GM19043 (cell line): ENCODE data around the gene DTNB.

ENCODE experiments used
- ATAC-seq: cut with Tn5 transposase; IDR thresholded peaks from one replicate; pipeline ENCODE4 v1.9.1; 2021; ENCODE audit warnings: low read depth; ENCODE audit not compliant: unreplicated experiment

Gene DTNB

DNA sequence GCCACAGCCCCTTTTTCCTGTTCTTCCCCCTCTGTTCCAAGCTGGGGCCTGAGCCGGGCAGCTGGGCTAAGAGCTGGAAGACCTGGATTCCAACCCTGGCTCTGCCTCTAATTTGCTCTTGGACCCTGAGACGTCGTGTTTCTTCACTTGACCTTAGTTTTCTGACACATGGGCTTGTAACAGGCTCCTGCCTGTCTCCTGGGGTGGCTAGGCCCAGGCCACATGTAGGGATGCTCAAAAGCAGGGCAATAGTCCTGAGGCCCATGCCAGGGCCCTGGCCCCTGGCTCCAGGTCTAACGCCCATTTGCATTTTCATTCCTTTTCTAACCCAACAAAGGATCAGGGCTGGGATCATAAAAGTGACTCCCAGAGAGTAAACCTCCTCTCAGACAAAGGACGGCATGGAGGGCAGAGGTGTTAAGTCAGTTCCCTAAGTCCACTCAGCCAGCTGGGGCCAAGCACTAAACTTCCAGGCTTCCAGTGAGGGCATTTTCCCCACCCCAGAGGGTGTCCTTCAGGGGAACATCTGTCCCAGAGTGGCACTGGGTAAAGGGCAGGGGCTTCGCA is 315.0 kb downstream of the DTNB start:
- ATAC-seq = no peak

DNA sequence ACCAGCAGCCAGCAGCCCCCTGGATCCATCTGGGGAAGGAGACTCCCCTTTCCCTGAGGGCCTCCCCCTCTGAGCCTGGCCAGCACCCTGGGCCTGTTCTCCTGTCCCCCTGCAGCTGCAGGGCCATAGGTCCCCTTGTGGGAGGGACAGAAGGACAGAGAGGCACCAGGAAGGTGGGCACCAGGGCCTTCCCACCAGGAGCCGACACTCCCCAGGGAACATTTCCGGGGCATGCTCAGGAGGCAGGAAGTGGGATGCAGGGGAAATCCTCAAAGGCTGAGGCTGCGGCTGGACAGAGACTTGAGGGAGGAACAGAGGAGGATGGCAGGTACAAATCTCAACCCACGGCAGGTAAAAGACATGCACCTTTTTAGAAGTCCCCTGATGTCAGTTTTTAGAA is 317.3 kb downstream of the DTNB start:
- ATAC-seq = no peak

DNA sequence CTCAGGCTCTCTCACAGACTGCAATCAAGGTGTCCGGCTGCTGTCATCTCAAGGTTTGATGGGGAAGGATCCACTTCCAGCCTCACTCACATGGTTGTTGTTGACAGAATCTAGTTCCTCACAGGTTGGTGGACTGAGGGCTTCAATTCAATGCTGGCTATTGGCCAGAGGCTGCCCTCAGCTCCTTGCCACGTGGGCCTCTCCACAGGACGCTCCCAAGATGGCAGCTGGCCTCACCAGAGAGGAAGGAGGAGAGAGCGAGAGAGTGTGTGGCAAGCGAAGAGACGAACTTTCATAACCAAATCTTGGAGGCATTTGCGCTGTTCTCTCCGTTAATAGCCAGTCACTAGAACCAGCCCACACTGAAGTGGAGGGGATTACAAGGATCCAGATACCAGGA is 318.1 kb downstream of the DTNB start:
- ATAC-seq = no peak

DNA sequence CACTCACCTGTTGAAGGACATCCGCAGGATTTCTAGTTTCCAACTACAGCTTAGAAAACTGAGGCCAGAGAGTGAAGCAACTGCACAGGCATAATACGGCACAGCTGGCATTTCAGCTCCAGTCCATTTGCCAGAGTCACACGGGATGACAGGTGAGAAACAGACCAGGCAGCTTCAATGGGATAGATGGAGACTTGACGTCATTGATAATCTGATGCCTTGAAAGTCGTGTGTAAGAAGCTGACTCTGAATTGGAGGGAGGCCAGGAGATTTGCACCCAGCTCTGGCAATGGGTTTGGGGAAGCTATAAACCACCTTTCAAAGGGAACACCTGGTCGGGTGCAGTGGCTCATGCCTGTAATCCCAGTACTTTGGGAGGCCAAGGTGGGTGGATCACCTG is 319.3 kb downstream of the DTNB start:
- ATAC-seq = no peak

DNA sequence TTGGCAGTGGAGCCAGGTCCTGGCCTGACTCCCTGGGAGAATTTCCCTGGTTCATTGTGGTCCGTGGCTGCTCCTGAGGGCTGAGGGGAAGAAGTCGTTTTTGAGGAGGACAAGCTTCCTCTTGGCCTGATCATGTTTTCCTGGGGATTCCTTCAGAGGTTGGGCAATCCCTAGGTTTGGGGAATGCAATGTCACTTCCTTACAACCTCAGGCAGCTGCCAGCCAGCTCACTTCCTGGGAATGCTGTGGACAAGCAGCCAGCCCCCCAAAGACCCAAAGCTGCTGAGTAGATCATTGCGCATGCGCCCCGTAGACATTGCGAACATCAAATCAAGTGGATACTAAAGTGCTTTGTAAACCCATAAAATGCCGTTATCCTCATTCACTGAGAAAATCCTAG is 324.0 kb downstream of the DTNB start:
- no peak for ATAC-seq

DNA sequence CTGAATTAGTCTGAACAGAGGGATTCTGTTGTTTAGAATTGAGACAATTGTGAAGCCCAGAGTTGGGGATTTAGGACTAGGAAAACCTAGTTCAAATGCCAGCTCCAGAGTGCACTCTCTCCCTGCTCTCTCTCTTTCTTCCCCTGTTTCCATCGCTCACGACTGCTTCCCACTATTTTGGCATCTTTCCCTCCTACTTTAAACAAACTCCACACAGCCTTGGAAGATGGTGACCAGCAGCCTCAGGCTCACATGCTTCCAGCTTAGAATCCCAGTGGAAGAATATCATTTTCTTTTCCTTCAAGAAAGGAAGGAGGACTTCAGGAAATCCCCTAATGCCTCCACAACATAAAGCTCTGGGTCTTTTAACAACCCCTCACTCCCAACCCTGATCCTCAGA is 325.5 kb downstream of the DTNB start:
- ATAC-seq = no peak

DNA sequence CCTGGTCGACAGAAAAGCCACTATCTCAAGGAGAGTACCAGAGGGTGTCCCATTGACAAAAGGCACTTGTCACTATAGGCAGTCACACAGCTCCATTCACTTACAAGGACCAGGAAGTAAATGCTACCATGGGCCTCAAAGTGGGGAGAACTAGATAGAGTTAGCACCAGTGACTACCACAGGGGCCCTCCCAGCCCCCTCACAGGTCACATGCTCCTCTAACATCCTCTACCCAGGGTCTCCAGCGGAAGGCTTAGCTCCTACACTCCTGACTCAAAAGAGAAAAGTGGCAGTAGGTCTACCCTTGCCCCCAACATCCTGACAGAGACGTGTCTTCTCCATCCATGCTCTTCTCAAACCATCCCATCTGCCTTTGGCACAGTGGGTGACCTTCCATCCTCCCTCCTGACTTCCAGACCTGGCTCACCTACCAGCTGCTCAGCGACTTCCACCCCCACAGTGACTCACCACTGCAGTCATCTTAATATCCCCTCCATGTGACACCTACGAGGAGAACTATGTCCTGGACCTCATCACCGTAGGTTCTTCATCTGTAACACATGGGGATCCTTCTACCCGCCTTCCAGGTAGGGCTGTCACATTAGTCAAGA is 326.1 kb downstream of the DTNB start:
- no peak for ATAC-seq

DNA sequence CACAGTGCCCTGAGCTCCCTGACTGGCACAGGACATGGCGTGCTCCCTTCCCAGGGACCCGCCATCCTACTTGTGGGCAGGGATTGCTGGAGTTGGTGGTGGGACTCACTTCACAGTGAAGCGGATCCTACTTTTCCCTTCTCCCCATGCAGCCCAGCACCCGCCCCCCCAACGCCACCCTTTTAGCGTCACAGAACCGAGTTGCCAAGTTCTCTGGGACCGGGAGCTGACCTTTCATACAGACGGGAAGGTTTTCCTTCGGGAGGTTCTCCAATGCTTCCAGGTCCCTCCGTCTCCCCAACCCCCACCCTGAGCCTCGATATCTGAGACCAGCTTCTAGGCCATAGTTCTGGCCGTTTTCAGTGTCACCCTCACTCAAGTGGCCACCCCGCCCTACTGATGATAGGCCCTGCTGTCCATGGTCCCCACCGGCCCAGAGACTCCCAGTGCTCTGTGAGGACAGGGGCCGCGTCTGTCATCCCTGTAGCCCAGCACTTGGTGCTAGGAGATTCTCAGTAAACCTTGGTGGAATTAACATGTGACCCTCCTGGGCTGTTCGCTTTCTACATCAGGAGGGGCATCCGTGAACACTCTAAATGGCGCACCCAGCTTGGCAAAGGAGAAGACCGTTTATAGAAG is 330.1 kb downstream of the DTNB start:
- no peak for ATAC-seq

DNA sequence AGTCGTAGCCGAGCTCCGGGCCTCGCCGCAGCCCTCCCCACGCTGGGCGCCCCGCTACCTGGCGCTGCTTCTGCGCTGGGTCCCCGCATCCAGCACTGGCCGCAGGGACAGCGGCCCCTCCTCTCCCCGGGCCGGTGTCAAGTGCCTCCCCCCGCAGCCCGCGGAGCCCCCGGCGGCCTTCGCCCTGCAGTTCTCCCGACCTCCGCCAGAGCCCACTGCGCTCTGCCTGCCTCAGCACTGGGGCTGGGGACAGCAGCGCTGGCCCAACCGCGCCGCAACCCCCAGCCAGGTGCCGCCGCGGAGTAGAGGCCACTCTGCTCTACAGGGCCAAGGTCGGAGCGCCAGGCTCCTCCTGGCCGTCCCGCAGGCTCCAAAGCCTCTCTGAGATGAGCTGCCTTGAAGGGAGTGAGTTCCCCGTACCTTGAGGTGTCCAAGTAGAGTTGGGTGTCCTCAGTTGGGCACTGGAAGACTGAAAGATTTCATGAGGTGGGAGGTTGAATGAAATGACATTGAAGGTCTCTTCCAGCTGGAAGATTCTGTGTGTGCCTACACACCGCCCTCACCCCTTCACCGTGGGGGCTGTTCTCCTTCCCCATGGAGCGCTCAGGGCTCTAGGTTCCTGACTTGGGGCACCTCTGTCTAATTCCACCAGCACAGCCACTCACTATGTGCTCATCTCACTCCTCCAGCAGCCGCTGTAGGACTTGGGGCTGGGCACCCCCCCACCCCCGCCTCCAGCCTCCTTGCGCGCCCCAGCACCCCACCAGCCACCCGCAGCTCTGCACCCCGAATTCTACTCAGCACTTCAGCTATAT is 330.8 kb downstream of the DTNB start:
- ATAC-seq = peak; percentile 80

DNA sequence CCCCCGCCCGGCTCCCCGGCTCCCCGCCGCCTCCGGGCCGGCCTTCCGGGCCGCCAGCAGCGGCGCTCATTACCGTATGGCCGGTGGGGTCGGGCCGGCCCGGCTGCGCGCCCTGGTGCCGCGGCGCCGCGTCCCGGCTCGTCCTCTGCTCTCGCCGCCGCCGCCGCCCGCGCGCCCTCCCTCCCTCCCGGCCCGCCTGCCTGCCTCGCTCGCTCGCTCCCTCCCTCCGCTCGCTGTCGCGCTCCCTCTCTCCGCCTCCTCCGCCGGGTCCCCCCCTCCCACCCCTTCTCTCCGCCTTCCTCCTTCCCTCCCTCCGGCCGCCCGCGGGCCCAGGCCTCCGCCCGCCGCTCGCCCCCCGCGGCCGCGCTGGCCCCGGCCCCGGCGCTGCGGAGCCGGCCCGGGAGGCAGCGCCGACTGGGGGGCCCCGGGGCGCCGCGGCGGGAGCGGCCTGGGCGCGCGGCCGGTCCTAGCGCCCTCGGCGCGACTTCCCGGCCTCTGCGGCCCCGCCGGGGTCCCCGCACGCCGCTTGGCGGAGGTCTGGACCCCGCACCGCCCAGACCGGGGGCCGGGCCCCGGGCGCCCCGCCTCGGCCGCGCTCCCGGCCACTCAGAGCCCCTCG is 331.5 kb downstream of the DTNB start, which contains the start of gene DNMT3A:
Gene DNMT3A, minus strand, starts transcription at position 173 of the 619 bp plus-strand sequence. CDS start 27,941 bp downstream, outside the sequence.
- ATAC-seq = peak; percentile 21

DNA sequence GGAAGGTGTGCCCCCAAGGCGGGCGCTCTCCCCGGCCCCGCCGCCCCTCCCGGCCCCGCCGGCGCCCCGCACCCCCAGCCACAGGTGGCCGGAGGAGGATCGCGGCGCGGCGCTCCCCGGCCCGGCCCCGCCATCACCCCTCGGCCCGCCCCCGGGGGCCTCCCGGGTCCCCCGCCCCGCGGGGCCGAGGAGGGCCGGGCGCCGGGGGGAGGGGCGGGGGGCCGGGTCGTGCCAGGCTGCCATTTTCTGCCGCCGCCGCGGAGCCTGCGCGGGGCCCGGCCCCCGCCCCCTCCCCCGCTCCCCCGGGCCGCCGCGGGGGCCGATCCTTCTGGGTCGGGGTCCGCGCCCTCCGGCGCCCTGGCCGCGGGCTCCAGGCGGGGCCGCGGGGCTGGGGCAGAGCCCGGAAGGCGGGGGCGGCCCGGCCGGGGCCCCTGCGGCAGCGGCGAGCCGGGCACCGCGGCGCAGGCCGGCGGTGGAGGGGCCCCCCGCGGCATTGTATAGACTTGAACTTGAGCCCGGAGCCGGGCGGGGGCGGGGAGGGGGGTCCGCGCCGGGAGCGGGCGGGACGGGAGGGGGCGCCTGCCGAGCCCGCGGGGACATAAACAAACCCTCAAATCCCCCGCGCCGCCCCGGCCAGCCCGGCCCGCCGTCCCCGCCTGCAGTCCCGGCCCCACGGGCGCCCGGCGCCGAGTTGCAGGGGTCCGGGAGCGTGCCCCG is 332.2 kb downstream of the DTNB start:
- ATAC-seq = peak; percentile 14

DNA sequence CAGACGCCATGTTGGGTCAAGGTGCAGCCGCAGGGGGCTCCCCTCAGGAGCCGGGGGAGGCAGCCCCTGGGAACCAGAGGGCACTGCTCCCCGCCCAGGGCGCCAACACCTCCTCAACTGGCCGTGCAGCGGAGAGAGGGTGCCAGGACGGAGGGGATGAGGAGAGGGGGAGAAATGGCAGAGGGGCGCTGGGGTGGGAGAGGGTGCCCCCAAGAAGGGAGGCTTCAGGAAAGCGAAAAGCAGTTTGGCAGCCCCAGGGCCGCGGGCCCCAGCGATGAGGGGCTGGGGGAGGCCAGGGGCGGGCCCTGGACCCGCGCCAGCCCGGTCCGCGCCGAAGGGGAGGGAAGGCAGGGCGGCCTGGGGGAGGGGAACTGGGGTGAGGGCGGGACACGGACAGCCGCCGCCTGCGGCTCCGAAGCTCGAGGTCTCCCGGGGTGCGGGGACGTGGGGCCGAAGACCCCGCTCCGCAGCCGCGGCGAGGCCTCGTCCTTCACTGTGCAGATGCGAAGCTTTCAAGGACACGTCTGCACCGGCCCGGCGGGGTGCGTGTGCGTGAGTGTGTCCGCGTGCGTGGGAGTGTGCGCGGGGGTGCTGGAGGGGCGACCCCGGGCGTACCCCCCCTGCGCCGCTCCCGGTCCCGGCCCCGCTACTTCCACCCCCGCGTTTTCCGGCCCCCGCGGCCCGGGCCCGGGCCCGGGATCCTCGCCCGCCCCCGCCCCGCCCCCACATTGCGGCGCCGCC is 333.0 kb downstream of the DTNB start:
- ATAC-seq = no peak

DNA sequence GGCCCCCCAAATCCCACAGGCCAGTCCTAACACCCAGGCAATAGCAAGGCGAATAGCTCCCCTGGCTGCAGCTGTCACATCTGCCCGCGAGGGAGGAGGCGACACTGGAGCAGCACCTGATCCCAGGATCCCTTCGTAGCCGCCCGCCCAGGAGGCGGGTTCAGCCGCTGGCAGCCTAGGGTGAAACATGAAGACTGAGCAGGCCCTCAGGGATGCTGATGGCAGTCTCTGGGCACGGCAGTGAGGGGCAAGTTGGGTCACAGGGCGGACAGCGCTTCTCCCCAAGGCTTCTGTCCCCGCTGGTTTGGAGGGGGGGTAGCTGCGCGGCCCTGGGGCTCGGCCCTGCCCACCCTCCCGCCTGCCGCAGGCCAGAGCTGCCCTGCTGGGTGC is 333.6 kb downstream of the DTNB start:
- no peak for ATAC-seq

DNA sequence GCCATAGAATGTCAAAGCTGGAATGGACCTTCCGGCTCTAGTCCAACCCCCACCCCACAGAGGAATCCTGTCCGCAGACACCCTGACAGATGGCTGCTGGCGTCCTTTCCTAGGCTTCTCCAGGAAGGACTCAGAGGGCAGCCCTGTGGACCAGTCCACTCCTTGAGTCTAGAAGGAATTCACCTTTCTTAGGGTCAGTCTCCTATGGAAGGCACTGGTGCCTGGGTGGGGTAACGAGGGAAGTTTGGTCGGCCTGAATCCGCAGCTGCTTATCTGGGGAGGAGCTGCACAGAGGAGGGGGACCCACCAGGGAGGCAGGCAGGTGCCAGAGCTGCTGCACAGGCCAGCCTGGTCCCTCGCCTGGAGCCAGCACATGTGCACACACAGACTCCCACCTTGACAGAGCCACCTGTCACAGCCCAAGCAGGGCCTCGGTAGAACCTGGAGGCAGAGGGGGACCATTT is 334.1 kb downstream of the DTNB start:
- no peak for ATAC-seq

DNA sequence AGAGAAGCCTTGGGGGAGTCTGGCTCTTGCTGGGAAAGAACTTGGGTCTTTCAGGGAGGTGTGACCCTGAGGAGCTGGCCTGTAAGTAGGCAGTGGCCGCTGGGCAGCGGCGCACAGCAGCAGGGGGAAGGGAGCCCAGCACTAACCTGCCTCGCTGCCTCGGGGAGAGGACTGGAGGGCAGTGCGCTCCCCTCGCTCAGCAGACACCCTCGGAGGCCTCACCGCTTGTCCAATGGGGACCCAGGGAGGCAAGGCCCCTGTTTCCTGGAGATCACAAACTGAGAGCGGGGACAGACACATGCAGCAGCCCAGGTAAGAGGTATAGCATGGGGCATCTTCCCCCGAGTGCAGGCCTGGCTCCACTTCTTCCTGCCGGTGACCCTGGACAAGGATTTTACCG is 335.0 kb downstream of the DTNB start:
- ATAC-seq = no peak

DNA sequence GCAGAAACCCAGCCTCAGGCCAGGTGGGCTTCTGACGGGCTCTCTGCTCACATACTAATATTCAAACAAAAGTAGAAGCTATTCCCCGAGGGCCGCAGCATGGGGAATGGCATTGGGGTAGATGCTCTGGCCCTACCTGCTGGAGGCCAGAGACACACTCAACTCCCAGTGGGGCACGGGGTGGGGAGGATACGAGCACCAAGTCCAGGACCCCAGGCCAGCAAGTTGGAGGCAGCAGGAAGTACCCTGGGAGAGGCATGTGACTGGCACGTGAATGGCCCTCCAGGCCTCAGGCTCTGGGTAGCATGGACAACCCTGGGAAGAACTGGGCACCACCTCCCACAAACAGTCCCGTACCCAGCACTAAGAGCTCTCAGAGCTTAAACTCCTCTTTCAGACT is 335.5 kb downstream of the DTNB start:
- no peak for ATAC-seq

DNA sequence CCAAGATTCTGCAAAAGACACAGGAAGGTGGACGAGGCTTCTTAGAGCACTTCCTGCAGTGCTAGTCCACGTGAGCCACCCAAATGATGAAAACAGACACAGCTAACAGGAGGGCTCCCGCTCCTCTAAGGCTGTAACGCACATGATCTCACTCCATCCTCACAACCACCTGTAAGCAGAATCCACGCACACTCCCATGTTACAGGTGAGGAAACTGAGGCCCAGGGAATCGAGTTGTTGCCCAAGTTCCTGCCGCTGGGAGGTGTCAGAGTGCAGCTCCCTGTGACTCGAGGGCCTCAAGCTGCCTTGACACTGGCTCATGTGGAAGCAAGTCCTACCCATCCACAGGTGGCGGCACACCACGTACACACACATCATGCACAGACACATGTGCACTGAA is 336.1 kb downstream of the DTNB start:
- no peak for ATAC-seq

DNA sequence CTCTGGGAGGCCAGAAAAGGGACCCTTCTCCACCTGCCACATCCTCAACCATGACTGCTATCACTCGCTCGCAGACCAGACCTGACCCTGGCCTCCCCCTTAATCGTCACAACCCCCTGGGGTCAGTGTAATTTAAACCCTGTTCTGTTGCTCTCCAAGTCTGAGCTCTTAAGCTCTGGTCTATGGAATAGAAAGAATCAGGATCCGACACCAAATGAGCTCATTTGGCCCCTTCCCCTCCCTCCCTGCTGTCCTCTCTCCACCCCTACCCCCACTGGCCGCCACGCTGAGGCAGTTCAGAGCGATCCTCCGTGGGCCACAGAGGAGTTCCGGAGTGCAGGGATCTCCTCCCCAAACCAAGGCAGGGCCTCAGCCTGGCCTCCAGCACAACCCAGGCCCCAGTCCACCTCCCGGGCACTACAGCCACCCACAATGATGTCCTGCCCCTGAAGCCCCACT is 337.0 kb downstream of the DTNB start:
- no peak for ATAC-seq

DNA sequence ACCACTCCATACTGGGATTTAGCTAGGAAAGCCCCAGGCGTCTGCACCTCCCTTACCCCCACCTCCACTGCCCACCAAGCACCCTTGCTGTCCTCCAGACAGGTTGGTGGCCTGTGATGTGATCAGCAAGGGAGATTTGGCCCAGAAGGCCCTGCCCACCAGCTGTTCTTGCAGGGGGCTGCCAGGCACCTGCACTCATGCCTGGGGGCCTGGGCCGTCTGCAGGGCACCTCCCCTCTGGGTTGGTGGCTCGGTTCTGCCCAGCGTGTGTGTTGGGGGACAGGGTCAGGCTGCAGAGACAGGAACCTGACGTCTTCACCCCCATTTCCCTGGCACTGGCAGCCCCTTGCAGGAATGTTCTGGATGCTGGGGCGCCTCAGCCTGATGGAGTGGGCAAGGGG is 337.4 kb downstream of the DTNB start:
- ATAC-seq = no peak
